GM21529 (cell line): ENCODE data around the gene HS1BP3.

Experiments
- ATAC-seq: cut with Tn5 transposase; IDR thresholded peaks from one replicate; pipeline ENCODE4 v1.9.1; 2021; ENCODE audit not compliant: unreplicated experiment

The HS1BP3 gene

GRCh38 chr2:20648206-20648605 lies 2.7 kb downstream of the HS1BP3 start:
- no peak for ATAC-seq

GRCh38 chr2:20647738-20648137 lies 3.2 kb downstream of the HS1BP3 start:
- ATAC-seq: no peak

GRCh38 chr2:20647211-20647610 lies 3.7 kb downstream of the HS1BP3 start:
- no peak for ATAC-seq

- ATAC-seq: no peak
These were observed 4.5 kb downstream of the HS1BP3 start for GRCh38 chr2:20646446-20646845.

GRCh38 chr2:20645761-20646160 lies 5.1 kb downstream of the HS1BP3 start:
- no peak for ATAC-seq

GRCh38 chr2:20645301-20645701 lies 5.6 kb downstream of the HS1BP3 start:
- ATAC-seq: no peak

- no peak for ATAC-seq
These were observed 7.1 kb downstream of the HS1BP3 start for GRCh38 chr2:20643826-20644225.

- ATAC-seq: no peak
These were observed 7.8 kb downstream of the HS1BP3 start for GRCh38 chr2:20643060-20643459.

- ATAC-seq: peak; percentile 97
These were observed 8.6 kb downstream of the HS1BP3 start for GRCh38 chr2:20642055-20642971.

- no peak for ATAC-seq
These were observed 9.5 kb downstream of the HS1BP3 start for GRCh38 chr2:20641123-20641985.

GRCh38 chr2:20640411-20641122 lies 10.3 kb downstream of the HS1BP3 start:
- ATAC-seq: no peak

- ATAC-seq: no peak
These were observed 12.1 kb downstream of the HS1BP3 start for GRCh38 chr2:20638646-20639430.

GRCh38 chr2:20638014-20638413 lies 12.9 kb downstream of the HS1BP3 start:
- ATAC-seq: no peak

GRCh38 chr2:20637147-20637546 lies 13.8 kb downstream of the HS1BP3 start:
- no peak for ATAC-seq

GRCh38 chr2:20635675-20636584 lies 15.0 kb downstream of the HS1BP3 start:
- peak; percentile 84 for ATAC-seq

- no peak for ATAC-seq
These were observed 15.8 kb downstream of the HS1BP3 start for GRCh38 chr2:20635113-20635510.

- no peak for ATAC-seq
These were observed 16.3 kb downstream of the HS1BP3 start for GRCh38 chr2:20634507-20635112.

GRCh38 chr2:20633794-20634506 lies 16.9 kb downstream of the HS1BP3 start:
- no peak for ATAC-seq
